22Rv1 (cell line): ENCODE data around the gene CACNG4.

ENCODE experiments used
- H3K27ac ChIP-seq: fragments of 450-650 bp; 2 replicates; pipeline ENCODE4 v1.5.1; 2017
- ZFX ChIP-seq: fragments of 450-650 bp; IDR thresholded peaks from 2 replicates; pipeline ENCODE4 v1.6.1; 2017; ENCODE audit warnings: antibody characterized with exemption, borderline replicate concordance
- TF ChIP-seq, protein P1 (sequence below): fragments of 450-650 bp; IDR thresholded peaks from 2 replicates; pipeline ENCODE4 v1.5.1; 2017; ENCODE audit warnings: mild to moderate bottlenecking

The CACNG4 gene

DNA sequence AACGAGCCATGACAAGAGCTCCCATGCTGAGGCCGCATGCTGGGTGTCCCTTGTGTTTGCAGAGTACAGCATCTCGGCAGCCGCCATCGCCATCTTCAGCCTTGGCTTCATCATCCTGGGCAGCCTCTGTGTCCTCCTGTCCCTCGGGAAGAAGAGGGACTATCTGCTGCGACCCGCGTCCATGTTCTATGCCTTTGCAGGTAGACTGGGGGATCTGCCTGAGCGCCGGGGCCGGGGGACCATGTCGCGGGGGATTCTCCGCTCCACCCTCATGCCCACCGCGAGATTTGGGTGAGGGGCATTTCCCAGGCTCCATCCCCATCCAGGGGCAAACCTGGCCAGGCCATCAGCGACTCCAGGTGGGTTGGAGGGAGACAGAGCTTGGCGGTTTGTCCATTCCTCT is 90.5 kb downstream of the CACNG4 start:
- H3K27ac ChIP-seq = no peak overlapping the region
- no peak for TF ChIP-seq ZFX

DNA sequence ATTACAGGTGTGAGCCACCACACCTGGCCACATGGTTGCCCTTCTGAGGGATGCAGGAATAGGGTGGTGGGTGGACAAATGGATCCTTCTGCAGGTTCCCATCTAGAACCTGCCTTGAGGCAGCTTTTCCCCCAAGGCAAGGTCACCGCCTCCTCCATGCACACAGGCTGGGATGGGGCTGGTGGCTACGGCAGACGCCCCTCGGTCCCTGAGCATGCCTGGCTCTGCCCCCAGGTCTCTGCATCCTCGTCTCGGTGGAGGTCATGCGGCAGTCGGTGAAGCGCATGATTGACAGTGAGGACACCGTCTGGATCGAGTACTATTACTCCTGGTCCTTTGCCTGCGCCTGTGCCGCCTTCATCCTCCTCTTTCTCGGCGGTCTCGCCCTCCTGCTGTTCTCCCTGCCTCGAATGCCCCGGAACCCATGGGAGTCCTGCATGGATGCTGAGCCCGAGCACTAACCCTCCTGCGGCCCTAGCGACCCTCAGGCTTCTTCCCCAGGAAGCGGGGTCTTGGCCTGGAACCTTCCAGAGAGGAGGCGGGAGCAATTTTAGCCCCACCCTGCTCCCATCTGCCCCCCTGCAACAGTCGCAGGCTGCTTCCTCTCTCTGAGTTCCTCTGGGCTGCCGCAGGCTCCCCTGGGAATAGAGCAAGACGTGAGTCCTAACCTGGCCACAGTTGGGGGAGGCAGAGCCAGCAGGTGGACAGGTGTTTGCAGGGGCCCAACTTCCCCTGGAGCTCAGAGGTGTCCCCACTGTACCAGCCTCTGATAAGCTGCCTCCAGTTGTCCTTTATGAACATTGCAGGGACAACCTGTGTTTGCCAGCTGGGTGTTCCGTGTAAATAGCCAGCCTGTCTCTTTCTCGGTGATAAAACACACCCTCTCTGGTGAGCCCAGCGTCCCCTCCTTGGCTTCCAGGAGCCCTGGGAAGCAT is 91.6 kb downstream of the CACNG4 start:
- TF ChIP-seq ZFX = no peak
- TF ChIP-seq, protein P1, sequence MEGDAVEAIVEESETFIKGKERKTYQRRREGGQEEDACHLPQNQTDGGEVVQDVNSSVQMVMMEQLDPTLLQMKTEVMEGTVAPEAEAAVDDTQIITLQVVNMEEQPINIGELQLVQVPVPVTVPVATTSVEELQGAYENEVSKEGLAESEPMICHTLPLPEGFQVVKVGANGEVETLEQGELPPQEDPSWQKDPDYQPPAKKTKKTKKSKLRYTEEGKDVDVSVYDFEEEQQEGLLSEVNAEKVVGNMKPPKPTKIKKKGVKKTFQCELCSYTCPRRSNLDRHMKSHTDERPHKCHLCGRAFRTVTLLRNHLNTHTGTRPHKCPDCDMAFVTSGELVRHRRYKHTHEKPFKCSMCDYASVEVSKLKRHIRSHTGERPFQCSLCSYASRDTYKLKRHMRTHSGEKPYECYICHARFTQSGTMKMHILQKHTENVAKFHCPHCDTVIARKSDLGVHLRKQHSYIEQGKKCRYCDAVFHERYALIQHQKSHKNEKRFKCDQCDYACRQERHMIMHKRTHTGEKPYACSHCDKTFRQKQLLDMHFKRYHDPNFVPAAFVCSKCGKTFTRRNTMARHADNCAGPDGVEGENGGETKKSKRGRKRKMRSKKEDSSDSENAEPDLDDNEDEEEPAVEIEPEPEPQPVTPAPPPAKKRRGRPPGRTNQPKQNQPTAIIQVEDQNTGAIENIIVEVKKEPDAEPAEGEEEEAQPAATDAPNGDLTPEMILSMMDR = no peak
- H3K27ac ChIP-seq = no peak overlapping the region

DNA sequence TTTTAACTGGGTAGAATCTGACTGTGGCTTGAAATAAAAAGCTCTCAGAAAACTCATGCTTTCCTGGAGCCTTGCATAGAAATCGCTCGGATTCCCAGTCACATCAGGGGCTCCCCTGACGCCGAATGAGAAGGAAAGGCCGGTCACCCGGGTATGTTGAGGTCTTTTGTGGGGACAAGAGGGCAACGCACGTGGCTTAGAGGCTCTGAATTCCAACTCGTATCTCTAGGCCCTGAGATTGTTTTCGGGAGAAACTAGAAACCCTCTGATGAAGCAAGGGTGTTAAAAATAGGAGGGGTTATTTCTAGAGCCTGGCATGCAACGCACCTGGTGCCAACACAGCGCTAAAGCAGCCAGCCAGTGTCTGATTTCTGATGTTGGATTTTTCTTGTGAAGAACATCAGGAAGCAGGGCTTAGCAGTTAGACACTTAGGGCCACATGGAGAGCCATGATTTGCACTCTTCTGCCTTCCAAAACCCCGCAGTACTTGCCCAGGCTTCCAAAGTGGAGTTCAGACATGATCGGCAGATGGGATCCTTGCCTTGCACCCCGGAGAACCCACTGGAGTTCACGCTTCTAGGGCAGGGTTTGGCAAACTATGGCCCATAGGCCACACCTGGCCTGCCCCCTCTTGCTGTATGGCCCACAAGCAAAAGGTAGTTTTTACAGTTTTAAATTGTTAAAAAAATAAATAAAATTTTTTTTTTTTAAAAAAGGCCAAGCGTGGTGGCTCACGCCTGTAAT is 92.4 kb downstream of the CACNG4 start:
- no peak overlapping the region for H3K27ac ChIP-seq
- TF ChIP-seq, protein P1 = no peak
- no peak for TF ChIP-seq ZFX

DNA sequence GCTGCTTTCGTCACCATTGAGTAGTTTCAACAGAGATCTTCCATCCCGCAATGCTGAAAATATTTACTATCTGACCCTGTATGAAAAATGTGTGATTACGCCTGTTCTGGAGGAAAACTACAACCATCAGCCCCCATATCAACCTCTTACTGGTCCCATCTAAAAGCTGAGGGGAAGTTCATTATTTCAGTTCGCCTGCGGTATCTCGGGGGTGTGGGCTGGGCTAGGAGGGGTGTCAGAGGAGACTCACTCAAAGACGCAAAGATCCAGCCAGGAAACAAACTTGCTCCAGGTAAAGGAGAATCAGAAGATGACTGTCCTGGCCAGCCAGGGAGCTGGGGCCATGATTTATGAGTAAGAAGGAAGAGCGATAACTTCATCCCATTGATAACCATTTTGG is 93.5 kb downstream of the CACNG4 start:
- TF ChIP-seq, protein P1 = no peak
- TF ChIP-seq ZFX = no peak
- H3K27ac ChIP-seq = no peak overlapping the region

DNA sequence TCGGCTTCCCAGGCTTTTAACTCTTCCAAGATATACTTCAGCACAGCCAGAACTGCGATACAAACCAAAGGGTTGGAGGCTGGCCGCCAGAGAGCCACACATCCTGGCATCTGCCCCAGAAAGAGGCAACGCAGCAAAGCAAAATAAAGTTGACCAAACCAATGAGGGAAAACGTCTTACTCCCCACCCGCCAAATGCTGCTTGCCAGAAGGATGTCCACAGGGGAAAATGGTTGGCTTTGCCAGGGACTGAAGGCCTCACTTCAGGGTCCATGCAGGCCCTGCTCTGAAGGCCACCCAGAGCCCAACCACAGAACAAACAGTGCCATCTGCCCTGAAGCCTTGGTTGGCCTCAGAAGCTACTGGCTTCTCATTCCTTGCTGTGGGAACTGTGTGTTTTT is 94.9 kb downstream of the CACNG4 start:
- TF ChIP-seq, protein P1 = no peak
- no peak for TF ChIP-seq ZFX
- no peak overlapping the region for H3K27ac ChIP-seq

DNA sequence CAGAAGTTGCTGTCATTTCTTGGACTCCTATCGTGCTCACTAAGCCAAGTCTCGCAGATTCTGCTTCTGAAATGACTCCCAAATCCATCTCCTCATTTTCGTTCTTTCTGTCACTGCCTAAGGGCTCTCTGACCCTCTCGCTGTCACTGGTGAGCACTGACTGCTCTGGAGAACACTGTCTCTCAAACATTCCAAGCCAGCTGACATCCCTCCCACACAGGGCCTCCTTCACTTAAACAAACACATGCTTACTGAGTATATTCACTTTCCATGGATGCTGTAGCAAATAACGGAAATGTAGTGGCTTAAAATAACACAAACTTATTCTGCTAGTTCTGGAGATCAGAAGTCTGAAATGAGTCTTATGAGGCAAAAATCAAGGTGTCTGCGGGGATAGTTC is 98.6 kb downstream of the CACNG4 start:
- TF ChIP-seq ZFX = no peak
- TF ChIP-seq, protein P1 = no peak
- no peak overlapping the region for H3K27ac ChIP-seq

DNA sequence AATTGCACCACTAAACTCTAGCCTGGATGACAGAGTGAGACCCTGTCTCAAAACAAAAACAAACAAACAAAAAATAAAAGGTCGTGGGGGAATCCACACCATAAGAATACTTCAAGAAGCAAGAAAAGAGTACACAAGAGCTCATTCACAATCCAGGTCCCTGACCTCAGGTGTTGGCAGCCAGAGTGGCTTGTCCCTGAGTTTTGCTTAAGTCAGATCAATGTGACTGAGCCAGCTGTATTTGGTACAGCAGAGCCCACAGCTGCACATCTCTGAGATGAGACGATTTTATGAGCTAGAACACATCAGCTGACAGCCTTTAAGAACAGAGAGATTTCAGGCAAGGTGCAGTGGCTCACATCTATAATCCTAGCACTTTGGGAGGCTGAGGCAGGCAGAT is 102.2 kb downstream of the CACNG4 start:
- H3K27ac ChIP-seq = no peak overlapping the region
- no peak for TF ChIP-seq ZFX
- TF ChIP-seq, protein P1 = no peak
